ENCODE data around the gene ATP2C2. TPM values are rescaled to one million over a fixed set of nuclear protein-coding genes. Genes with fewer than 3 reads are reported as not detected.
"Not testable (repeated sequence)": the region's sequence is repeated elsewhere in the genome, so short reads cannot be mapped to it uniquely, and the experiment has no call there.

ATP2C2 gene
- polyA plus RNA-seq, 1 of the 3 experiments (the other 2 are of a cell fraction) = 0.33 TPM

DNA sequence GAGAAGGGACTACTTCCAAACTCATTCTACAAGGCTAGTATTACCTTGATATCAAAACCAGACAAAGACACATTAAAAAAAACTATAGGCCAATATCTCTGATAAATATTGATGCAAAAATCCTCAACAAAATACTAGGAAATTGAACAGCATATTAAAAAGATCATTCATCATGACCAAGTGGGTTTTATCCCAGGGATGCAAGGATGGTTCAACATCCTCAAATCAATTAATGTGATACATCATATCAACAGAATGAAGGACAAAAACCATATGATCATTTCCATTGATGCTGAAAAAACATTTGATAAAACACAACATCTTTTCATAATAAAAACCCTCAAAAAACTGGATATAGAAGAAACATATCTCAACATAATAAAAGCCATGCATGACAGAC lies 31.1 kb upstream of the ATP2C2 start:
- POLR2A ChIA-PET; H3K27ac ChIP-seq (ENCODE audit: low read depth in 2 of 2, low read length in 1 of 2); H3F3A ChIP-seq (replicated peaks; ENCODE audit: insufficient read depth); H4K20me1 ChIP-seq (ENCODE audit: insufficient read depth); H3K4me2 ChIP-seq; H3K79me2 ChIP-seq (ENCODE audit: insufficient read depth); H3K4me1 ChIP-seq (ENCODE audit: control insufficient read depth in 1 of 2, insufficient read depth in 2 of 2, low read depth in 1 of 2, low read length in 1 of 2); CTCF ChIA-PET; H2AFZ ChIP-seq (ENCODE audit: low read depth); H3K9me2 ChIP-seq; H3K4me3 ChIP-seq (ENCODE audit: low read depth in 2 of 2, low read length in 1 of 2); H3K9ac ChIP-seq; H3K27me3 ChIP-seq (ENCODE audit: insufficient read depth); DNase-seq; H3K9me3 ChIP-seq; H3K36me3 ChIP-seq (replicated peaks in 1 of 2; ENCODE audit: control insufficient read depth in 1 of 2, insufficient read depth in 2 of 2, low read length in 1 of 2): not testable (repeated sequence)

DNA sequence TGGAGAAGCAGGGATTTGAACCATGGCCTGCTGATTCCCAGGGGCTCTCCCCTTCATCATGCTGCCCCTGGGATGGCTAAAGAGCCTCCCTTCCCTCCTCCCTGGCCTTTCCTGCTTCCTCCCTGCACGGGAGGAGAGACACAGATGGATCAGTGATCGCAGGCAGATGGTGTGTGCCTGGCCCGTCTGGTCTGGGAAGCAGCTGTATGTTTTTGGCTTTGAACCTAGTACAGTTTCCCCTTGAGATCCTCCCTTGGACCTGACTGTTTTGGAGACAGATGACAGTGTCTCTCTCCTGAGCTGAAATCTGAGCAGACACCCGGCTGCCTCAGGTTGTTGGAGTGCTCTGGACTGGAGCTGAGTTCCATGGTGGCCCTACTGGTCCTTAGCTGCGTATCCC lies 29.0 kb upstream of the ATP2C2 start:
- CTCF ChIA-PET = interaction anchor here (1.2 to 1.5 kb wide), 2 partner anchors 31 to 63 kb away, joined by 3 to 4 read pairs; no protein-coding TSS in a partner anchor
- WGBS (ENCODE audit: low lambda C conversion rate) = 13% methylated on average over 3 of the region's 5 CpGs

GRCh38 chr16:84339766-84340165 lies 28.6 kb upstream of the ATP2C2 start:
- ChIA-PET POLR2A (no interaction called here), CTCF (no interaction called here)
- Histone ChIP-seq H3K9ac (no peak overlapping the region), H3K27ac (ENCODE audit: low read depth in 2 of 2, low read length in 1 of 2) (no peak overlapping the region), H3K36me3 (replicated peaks in 1 of 2; ENCODE audit: control insufficient read depth in 1 of 2, insufficient read depth in 2 of 2, low read length in 1 of 2) (no peaks in the 10 kb centered on the region), H3F3A (replicated peaks; ENCODE audit: insufficient read depth) (no peaks in the 10 kb centered on the region), H3K27me3 (ENCODE audit: insufficient read depth) (peaks cover 23% of the 10 kb centered on the region), H3K9me2 (no peaks in the 10 kb centered on the region), H4K20me1 (ENCODE audit: insufficient read depth) (no peaks in the 10 kb centered on the region), H3K4me3 (ENCODE audit: low read depth in 2 of 2, low read length in 1 of 2) (no peak overlapping the region), H2AFZ (ENCODE audit: low read depth) (no peak overlapping the region), H3K9me3 (0 out of 2 replicates have a peak, but pooled peaks cover 4% of the 10 kb centered on the region), H3K4me1 (ENCODE audit: control insufficient read depth in 1 of 2, insufficient read depth in 2 of 2, low read depth in 1 of 2, low read length in 1 of 2) (no peaks in the 10 kb centered on the region), H3K79me2 (ENCODE audit: insufficient read depth) (no peaks in the 10 kb centered on the region), H3K4me2 (no peak overlapping the region)
- no peak for DNase-seq
- 23% methylated on average over 8 of the region's 9 CpGs for WGBS (ENCODE audit: low lambda C conversion rate)
- no peak for TF ChIP-seq RCOR1 (IDR thresholded peaks at IDR 0.05; ENCODE audit: low read length)
- TF ChIP-seq NFIC (IDR thresholded peaks at IDR 0.05; ENCODE audit: borderline replicate concordance) = no peak
- TF ChIP-seq TAF1 (IDR thresholded peaks at IDR 0.05; ENCODE audit: borderline replicate concordance, low read depth, low read length) = no peak
- TF ChIP-seq CHD2 (IDR thresholded peaks at IDR 0.05; ENCODE audit: low read length, partially characterized antibody) = no peak
- no peak for TF ChIP-seq FOXM1 (IDR thresholded peaks at IDR 0.05; ENCODE audit: low read depth)
- TF ChIP-seq FOSL2 (IDR thresholded peaks at IDR 0.05; ENCODE audit: borderline replicate concordance, low read depth) = no peak
- TF ChIP-seq CTCF (IDR thresholded peaks at IDR 0.05) = no peak
- TF ChIP-seq FOXJ3 (CRISPR knock-in tag; IDR thresholded peaks at IDR 0.05) = no peak
- TF ChIP-seq REST (IDR thresholded peaks at IDR 0.05; ENCODE audit: low read depth, low read length) = no peak
- no peak for TF ChIP-seq SMC3 (IDR thresholded peaks at IDR 0.05; ENCODE audit: low read depth, low read length)
- no peak for TF ChIP-seq TCF12 (IDR thresholded peaks at IDR 0.05)
- no peak for TF ChIP-seq ELF1 (IDR thresholded peaks at IDR 0.05)
- TF ChIP-seq GABPA (IDR thresholded peaks at IDR 0.05; ENCODE audit: low read depth) = no peak
- TF ChIP-seq, protein P1, sequence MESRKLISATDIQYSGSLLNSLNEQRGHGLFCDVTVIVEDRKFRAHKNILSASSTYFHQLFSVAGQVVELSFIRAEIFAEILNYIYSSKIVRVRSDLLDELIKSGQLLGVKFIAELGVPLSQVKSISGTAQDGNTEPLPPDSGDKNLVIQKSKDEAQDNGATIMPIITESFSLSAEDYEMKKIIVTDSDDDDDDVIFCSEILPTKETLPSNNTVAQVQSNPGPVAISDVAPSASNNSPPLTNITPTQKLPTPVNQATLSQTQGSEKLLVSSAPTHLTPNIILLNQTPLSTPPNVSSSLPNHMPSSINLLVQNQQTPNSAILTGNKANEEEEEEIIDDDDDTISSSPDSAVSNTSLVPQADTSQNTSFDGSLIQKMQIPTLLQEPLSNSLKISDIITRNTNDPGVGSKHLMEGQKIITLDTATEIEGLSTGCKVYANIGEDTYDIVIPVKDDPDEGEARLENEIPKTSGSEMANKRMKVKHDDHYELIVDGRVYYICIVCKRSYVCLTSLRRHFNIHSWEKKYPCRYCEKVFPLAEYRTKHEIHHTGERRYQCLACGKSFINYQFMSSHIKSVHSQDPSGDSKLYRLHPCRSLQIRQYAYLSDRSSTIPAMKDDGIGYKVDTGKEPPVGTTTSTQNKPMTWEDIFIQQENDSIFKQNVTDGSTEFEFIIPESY (IDR thresholded peaks at IDR 0.05; ENCODE audit: borderline replicate concordance, low read depth) = no peak

More for the DNA sequence above, 29.0 kb upstream of the ATP2C2 start:
- H3K4me2 ChIP-seq = no peak overlapping the region
- no peak overlapping the region for H3K9ac ChIP-seq
- POLR2A ChIA-PET = no interaction called here
- H3K36me3 ChIP-seq (replicated peaks in 1 of 2; ENCODE audit: control insufficient read depth in 1 of 2, insufficient read depth in 2 of 2, low read length in 1 of 2) = no peaks in the 10 kb centered on the region
- no peaks in the 10 kb centered on the region for H3K79me2 ChIP-seq (ENCODE audit: insufficient read depth)
- H3K27ac ChIP-seq (ENCODE audit: low read depth in 2 of 2, low read length in 1 of 2) = no peak overlapping the region
- peaks cover 19% of the 10 kb centered on the region for H3K27me3 ChIP-seq (ENCODE audit: insufficient read depth)
- no peaks in the 10 kb centered on the region for H3K9me2 ChIP-seq
- H2AFZ ChIP-seq (ENCODE audit: low read depth) = no peak overlapping the region
- no peak overlapping the region for H3K4me3 ChIP-seq (ENCODE audit: low read depth in 2 of 2, low read length in 1 of 2)
- no peaks in the 10 kb centered on the region for H3K4me1 ChIP-seq (ENCODE audit: control insufficient read depth in 1 of 2, insufficient read depth in 2 of 2, low read depth in 1 of 2, low read length in 1 of 2)
- no peak for TF ChIP-seq JUND (IDR thresholded peaks at IDR 0.05)
- TF ChIP-seq FOXM1 (IDR thresholded peaks at IDR 0.05; ENCODE audit: low read depth) = no peak
- no peak for TF ChIP-seq EZH2phosphoT487 (IDR thresholded peaks at IDR 0.05; ENCODE audit: borderline replicate concordance, low read depth)
- no peak for TF ChIP-seq RCOR1 (IDR thresholded peaks at IDR 0.05; ENCODE audit: low read length)
- TF ChIP-seq POLR2AphosphoS5 (IDR thresholded peaks at IDR 0.05; ENCODE audit: low read depth, low read length) = no peak
- no peak for TF ChIP-seq NFIC (IDR thresholded peaks at IDR 0.05; ENCODE audit: borderline replicate concordance)
- TF ChIP-seq YY1 (IDR thresholded peaks at IDR 0.05; ENCODE audit: low read depth) = no peak
- TF ChIP-seq EP300 (IDR thresholded peaks at IDR 0.05; ENCODE audit: borderline replicate concordance in 1 of 2, low read depth in 1 of 2, low read length in 1 of 2) = no peak
- DNase-seq = no peak
- no peaks in the 10 kb centered on the region for H3F3A ChIP-seq (replicated peaks; ENCODE audit: insufficient read depth)
- 0 out of 2 replicates have a peak, but pooled peaks cover 4% of the 10 kb centered on the region for H3K9me3 ChIP-seq
- no peaks in the 10 kb centered on the region for H4K20me1 ChIP-seq (ENCODE audit: insufficient read depth)

All from SK-N-SH (cell line).